NCI-H69 (cell line): ENCODE measurements around the gene ANKRD55.
"Not testable (repeated sequence)": the region's sequence is repeated elsewhere in the genome, so short reads cannot be mapped to it uniquely, and the experiment has no call there.

Experiments used
- DNase-seq: peaks from one replicate; lab custom pipeline; 2025; lab: John Stamatoyannopoulos, UW

Gene ANKRD55

DNA sequence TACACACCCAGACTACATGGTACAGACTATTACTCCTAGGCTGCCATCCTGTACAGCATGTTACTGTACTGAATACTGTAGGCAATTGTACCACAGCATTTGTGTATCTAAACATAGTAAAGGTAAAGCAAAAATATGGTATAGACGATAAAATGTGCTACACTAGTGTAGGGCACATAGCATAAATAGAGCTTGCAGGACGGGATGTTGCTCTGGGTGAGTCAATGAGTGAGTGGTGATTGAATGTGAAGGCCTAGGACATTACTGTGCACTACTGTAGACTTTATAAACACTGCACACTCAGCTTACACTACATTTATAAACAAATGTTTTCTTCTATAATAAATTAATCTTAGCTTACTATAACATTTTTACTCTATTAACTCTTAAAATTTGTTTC, 25.6 kb downstream of the ANKRD55 start:
- DNase-seq: no peak

DNA sequence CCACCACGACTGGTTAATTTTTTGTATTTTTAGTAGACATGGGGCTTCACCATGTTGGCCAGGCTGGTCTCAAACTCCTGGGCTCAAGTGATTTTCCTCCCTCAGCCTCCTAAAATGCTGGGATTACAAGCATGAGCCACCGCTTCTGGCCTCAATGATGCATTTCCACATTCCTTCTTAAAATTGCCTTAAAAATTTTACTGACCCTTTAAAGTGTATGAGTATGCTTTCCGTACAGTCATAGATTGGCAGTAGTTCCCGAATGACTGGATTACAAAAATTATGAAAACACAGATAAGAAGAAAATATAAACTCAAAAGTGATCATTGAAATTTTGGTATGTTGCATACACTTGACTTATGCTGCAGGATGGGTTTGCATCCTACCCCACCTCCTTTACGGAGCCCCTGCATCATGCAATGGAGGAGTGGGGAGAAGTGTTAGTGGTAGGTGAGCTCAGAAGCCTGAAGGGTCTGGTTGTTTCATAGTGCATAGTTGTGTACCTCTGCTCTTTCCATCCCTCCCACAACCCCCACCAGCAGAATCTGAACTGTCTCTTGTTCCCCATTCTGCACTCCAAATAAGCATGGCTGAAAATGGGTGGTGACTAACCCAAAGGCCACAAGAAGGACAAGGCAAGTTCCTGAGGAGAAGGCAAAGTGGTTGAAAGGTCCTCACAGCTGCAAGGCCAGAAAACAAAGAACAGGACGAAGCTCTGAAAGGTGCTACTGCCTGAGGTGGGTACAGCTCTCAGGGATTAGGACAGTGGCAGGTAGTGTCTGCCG, 26.8 kb downstream of the ANKRD55 start:
- DNase-seq: no peak

DNA sequence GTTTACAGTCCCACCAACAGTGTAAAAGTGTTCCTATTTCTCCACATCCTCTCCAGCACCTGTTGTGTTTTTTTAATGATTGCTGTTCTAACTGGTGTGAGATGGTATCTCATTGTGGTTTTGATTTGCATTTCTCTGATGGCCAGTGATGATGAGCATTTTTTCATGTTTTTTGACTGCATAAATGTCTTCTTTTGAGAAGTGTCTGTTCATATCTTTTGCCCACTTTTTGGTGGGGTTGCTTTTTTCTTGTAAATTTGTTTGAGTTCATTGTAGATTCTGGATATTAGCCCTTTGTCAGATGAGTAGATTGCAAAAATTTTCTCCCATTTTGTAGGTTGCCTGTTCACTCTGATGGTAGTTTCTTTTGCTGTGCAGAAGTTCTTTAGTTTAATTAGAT, 29.2 kb downstream of the ANKRD55 start:
- DNase-seq: not testable (repeated sequence)

DNA sequence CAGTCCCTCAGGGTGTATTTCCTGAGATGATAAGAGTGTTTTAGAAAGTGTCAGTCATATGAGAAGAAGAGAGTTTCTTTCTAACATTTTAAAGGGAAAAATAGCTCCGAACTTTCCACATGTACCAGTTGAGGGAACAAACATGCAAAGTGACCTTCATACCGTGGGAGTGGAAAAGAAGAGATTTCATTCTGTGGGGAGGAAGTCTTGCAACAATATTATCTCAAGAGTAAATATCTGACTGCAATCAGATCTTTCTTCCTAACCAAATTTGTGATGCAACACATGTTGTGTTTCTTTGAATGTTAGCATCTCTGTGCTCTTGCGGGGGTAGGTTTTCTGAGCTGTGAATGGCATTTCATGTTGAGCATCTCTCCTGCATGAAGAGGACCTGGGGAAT, 30.6 kb downstream of the ANKRD55 start:
- no peak for DNase-seq

DNA sequence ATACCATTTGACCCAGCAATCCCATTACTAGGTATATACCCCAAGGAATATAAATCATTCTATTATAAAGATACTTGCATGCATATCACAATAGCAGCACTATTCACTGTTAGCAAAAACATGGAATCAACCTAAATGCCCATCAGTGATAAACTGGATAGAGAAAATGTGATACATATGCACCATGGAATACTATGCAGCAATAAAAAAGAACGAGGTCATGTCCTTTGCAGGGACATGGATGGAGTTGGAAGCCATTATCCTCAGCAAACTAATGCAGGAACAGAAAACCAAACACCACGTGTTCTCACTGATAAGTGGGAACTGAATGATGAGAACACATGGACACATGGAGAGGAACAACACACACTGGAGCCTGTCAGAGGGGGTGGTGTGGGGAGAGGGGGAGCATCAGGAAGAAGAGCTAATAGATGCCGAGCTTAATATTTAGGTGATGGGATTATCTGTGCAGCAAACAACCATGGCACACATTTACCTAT, 31.3 kb downstream of the ANKRD55 start:
- DNase-seq: not testable (repeated sequence)

DNA sequence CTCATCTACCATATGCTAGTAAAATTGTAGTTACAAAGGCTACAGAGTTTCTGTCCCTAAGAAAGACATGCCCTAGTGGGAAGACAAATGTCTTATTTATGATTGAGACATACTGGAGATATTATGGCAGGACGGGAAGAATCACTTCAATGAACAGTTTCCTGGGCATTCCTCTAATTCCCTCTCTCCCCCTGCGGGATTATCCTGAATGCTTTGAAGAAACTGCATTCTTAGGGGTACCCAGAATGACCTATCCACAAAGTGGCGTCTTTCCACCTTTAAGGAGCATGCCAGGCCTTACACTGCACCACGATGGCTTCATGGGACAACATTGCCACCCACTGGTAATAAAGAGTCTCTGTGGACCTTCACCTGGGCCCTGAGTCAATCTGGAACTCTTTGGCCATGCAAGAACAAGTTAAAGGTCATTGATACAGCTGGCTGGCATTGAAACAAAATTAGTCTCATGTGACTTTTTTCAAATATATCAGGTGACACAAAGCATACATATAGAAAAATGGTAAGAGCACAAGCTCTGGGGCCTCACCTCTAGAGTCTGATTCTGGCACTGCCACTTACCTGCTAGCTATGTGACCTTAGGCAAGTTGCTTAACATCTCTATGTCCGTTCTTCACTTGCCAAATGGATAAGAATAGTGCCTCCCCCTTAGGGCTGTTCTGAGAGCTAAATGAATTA, 32.0 kb downstream of the ANKRD55 start:
- peak; percentile 32 for DNase-seq

DNA sequence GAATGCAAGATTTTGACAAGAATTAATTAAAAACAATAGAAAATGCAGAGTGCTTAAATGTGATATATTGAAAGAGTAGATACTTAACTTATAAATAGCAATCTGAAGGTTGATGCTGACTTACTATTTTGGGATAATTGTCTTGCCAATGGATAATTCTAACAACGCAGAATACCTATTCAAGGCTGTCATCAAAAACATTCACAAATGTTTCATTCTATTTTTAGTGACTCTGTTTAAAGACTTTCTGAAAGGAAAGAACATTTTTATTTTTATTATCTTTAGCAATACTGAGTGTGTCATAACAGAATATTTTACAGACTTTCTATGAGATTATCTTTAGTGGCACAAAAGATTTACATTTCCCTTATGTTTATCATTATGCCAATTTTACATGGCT, 38.1 kb downstream of the ANKRD55 start:
- DNase-seq: no peak

DNA sequence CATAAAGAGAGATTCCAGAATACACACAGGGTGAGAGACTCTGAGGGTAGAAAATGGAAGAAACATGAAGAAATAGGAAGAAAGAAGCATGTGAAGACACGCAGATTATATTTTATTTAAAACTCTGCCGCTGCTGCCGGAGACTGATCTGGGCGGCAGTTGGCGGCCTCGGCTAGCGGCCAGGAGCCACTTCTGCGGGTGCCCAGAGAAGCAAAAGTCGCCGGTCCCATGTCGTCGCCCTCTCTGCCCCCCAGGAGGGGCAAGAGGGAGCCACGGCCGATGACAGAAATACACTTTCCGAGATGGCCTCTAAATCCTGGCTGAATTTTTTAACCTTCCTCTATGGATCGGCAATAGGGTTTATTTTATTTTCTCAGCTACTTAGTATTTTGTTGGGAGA, 40.9 kb downstream of the ANKRD55 start:
- no peak for DNase-seq

DNA sequence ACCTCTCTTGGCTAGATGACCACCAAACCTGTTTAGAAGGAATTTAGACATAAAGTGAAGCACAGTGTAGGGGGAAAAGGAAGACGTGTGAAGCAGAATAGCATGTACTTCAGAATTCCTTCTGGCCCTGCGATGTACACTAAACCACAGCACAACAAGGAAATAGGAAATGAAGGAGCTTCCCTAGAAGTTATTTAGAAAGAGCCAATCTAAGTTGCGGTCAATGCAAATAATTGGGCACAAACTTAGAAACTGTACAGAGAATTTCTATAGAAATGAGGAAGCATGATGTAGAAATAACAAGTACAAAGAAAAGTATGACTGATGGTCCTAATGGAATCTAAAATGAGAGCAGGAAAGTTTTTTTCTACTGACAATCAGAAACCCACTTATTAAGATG, 41.5 kb downstream of the ANKRD55 start:
- DNase-seq: no peak

DNA sequence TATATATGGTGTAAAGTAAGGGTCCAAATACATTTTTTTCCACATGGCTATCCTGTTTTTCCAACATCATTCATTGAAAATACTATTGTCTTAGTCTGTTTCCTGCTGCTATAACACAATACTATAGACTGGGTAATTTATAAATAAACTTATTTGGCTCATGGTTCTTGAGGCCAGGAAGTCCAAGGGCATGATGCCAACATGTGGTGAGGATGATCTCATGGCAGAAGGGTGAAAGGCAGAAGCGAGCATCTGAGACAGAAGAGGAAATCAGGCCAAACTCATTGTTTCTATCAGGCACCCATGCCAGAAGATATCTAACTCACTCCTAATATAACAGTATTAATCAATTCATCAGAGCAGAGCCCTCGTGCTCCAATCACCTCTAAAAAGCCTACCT, 42.6 kb downstream of the ANKRD55 start:
- DNase-seq: no peak

DNA sequence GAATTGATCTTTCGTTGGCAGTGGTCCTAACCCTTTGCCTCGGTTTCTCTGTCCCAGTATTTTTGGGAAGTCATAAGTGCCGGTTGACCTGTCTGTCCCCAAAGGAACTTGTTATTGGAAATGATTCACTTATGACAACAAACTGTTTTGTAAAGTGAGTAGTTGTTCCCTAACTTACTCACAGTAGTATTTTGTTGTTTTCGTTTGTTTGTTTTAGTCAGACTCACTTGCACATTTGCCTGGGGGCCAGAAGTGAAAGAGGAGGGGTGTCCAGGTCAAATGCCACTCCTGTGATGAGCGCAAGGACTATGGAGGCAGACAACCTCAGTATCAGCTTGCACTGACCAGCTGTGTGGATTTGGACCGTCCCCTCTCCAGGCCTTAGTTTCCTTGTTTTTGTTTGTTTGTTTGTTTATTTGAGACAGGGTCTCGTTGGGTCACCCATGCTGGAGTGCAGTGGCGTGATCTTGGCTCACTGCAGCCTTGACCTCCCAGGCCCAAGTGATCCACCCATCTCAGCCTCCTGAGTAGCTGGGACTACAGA, 47.3 kb downstream of the ANKRD55 start:
- DNase-seq: no peak

DNA sequence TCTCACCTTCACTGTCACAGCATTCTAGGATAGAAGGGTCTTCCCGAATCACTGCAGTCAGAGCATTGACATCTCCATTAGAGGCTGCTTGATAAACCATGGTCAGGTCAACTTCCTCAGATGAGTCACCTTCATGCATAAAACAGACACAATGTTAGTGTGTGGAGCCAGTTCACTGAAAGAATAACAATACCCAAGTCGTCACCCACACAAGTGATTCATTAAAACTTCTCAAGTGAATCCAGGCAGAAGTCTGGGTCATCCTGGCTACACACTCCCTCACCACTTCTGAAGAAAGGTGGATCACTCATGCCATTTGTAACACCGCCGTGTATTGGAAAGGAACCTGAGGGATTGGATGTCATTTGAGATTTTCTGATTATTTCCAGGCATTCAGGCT, 49.6 kb downstream of the ANKRD55 start:
- DNase-seq: no peak

DNA sequence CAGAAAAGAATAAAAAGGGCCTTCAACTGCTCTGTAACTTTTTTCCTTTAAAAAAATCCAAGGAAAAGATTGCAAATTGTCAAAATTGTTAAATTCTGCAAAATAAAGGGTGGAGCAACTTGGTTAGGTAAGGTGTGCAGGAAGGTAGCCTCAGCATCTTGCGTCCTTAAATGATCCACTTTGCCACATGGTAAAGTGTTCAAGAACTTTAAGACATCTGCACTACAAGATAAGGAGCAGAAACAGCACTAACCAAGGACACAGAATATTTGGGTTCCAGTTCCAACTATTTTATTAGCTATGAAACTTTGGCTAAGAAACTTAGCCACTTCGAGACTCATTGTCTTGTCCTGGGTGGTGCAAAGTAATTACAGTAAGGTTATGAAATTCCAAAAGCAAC, 53.7 kb downstream of the ANKRD55 start:
- DNase-seq: no peak

DNA sequence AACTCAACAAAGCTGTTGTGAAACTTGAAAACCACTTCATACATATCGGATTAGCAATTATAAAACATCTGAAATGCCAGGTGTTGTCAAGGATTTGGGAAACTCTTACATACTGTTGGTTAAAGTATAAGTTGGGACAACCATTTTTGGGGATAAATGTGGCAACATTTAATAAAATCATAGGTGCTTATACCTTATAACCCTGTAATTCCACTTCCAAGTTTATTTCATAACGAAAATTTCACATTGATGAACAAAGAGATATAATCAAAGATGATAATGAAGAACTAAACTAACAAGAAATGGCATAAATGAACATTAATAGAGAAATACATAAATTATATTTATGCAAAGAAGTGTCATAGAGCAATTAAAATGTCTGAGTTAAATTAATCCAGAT, 54.3 kb downstream of the ANKRD55 start:
- DNase-seq: no peak

DNA sequence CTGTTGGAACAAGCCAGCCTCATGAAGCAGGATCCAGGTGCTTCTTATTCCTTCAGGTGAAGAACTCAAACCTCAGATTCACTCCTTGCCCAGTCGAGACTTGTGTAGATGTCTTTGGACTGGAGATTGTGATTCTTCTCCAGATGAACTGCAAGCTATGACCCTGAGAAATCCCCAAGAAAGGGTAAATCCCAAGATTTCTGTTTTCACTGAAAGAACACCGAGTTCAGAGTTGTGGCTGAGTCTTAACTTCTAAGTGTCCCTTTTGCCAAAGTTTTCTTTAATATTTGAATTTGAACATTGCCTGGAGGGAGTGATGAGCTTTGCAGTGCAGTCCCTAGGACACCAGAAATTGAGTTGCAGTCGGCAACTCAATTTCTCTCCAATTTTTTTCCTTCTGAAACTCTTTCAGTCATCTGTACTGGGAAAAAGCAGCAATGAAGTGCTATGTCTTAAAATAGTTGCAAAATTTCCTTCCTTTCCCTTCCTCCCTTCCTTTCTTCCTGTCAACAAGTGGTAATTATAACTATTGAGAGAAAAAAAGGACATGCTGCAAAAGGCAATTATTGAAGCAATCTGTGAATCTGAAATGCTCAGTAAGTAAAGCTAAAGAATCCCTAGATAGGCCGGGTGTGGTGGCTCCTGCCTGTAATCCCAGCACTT, 56.1 kb downstream of the ANKRD55 start:
- DNase-seq: no peak

DNA sequence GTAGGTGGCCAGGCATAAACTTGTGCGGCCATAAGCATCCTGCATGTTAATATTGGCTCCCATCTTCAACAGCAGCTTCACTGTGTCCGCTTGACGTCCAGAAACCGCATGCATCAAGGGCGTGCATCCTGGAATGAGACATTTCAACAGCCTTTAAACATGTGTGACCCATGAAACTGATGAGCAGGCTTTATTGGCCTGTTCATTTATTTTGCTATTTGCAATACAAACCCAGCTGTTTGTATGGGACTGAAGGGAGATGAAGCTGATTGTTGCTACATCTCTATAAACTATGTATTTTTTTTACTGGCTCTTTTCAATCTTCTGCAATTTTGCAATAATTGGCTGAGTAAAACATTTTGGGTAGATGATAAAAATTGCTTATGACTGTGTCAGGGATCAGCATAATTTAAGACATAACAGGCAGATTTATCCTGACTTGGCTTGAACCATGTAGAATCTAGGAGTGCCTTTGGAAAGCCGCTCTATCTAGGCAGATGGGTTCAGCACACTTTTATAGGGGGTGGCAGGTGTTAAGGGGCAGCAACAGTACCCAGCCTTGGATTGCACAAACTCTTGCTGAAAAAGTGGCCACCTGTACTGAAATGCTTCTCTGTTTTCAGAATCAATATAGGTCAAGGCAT, 56.9 kb downstream of the ANKRD55 start:
- no peak for DNase-seq

DNA sequence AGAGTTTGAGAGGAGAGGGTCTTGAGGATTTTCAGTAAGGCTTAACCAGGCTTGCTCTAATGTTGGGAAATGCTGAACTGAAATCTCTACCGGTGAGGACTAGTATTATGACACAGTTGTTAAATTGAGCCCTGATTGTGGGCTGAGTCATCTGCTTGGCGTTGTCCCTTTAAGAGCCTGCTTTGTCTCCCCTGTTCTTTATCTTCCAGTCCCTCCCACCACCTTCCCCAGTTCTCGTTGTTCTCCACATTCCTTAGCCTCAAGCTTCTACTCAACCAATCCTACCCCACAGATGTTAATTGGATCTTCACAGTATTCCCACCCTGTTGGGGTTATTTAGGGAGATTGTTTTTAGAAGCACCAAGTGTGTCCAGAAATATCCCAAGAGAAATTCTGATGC, 57.6 kb downstream of the ANKRD55 start:
- DNase-seq: no peak

DNA sequence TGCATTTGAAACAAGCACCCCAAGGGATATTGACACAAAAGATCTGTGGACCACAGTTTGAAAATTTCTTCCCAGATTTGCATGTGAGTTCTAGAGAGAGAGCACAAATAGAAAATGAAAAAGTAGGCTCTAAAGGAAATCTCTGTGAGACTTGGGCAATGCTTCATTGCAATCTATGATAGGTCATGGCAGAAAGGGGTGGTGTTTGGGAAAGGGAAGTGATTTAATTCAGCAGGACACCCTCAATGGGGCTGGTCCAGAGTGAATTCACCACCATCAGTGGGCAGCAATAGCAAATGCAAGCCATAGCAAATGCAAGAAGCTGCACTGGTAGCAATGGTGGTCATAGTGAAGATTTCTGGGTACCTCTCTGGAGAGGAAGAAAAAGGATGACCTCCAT, 58.1 kb downstream of the ANKRD55 start:
- DNase-seq: no peak

DNA sequence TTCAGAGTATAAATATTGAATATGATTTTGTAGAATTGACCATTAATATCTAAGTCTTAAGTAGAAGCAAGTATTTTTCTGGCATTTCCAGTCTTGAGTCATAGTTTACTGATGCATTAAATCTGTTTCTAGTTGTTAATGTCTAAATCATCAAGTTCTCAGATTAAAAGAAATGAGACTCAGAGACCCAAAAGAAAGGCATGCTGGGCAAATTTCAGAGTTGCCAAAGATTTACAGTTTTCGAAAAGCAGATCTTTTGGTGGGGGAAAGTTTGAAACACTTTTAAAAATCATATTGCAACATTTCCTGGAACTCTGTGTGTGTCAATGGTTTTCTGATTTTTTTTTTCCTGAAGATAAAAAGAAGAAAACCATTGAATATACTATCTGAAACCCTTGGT, 60.9 kb downstream of the ANKRD55 start:
- DNase-seq: no peak

DNA sequence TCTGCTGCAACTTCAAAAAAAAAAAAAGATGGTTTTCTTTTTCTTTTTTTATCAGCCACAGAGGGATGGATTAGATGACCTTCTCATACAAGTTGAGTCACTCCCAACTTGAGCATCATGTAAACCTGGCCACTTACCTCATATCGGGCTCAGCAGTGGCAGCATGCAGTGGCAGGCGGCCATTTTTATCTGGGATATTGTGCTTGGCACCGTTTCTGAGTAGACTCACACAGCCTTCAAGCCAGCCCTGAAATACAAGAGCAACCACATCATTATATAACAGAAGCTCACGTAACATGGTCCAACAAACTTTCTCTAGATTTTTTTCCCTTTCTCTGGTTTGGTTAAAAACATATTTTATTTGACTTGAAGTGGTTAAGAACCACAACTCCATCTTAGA, 62.6 kb downstream of the ANKRD55 start:
- no peak for DNase-seq

DNA sequence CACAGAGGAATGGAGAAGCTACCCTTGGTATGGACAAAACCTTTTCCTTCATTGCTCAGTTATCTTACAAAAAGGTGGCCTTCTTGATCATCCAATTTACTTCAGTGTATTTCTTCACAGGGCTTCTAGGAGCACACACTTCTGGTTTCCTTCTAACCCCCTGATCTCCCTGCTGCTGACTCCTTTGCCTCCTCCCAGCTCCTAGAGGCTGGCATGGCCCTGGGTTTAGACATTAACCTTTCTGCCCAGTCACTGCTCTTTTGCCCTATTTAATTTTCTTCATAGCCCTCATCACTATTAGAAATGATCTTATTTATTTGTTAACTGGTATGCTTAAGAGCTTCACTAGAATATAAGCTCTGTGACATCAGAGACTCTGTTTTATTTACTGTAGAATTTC, 63.2 kb downstream of the ANKRD55 start:
- DNase-seq: no peak

DNA sequence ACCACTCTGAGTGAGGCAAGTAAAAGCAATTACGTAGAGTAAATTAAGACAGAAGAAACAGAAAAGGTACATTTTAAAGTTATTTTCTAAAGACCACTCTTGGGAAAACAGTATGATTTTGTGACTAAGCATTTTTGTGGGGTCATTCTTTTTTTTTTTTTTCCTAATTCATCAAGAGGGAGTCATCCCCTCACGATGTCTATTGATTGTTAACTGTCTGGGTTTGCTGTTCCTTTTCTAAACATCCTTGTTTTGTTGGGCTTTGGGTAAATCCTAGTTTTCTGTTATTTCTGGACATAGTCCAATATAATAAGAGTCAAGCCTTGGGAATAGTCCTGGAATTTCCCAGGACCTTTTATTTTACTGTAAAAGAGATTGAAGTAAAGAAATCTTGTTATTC, 63.8 kb downstream of the ANKRD55 start:
- DNase-seq: no peak
